HepG2 (cell line): ENCODE results near the gene ASB4. TPM values are rescaled to one million over a fixed set of nuclear protein-coding genes. Genes with fewer than 3 reads are reported as not detected.
A peak's percentile ranks its signal among the peaks of the same experiment; 100 is the strongest.

Experiments used
- ATAC-seq: fragments of 200-7000 bp; cut with Tn5 transposase; 3 replicates; pipeline ENCODE4 v1.9.1; 2020; ENCODE audit warnings: mild to moderate bottlenecking, moderate library complexity
- BruUV-seq: library from RNA; stranded (reverse); fragments of 400-500 nt; replicated peaks from 2 replicates; lab custom pipeline; 2021; lab: Mats Ljungman, UMichigan
- CTCF ChIA-PET: fragments of 300-600 bp; formaldehyde crosslinking; extraction: SDS; loops from one replicate; lab custom pipeline; 2021; ENCODE audit warnings: low total read pairs, inconsistent platforms, low intra/inter-chr PET ratio; lab: Yijun Ruan, JAX
- POLR2A ChIA-PET: fragments of 350-600 bp; sonication (Branson Sonifier 250); formaldehyde crosslinking; loops from one replicate; lab custom pipeline; 2020; ENCODE audit warnings: antibody characterized with exemption, inconsistent platforms; lab: Yijun Ruan, JAX
- DNase-seq: peaks from one replicate; pipeline ENCODE4 v3.0.0-alpha.2; 2015; ENCODE audit warnings: low spot score
- FAIRE-seq: peaks from 3 replicates; lab custom pipeline; 2011; peaks lifted over from hg19 to GRCh38; lab: Jason Lieb, UNC
- H2AFZ ChIP-seq: one replicate; pipeline ENCODE4 v1.6.1; 2011; ENCODE audit warnings: low read length, inconsistent platforms
- H3K27ac ChIP-seq: fragments of 300-600 bp; 3 replicates; pipeline ENCODE4 v1.8.0; 2011; ENCODE audit warnings: mixed run types, mild to moderate bottlenecking, mixed read lengths, low read length, inconsistent platforms; ENCODE audit not compliant: insufficient read depth; ENCODE audit errors: extremely low read length
- H3K27me3 ChIP-seq, 2 experiments: fragments of 200-600 bp in 1 of 2; 2 replicates in 1 of 2; 3 replicates in 1 of 2; pipeline versions ENCODE4 v1.6.0 to v1.8.0; 2011; ENCODE audit warnings: low read length in 2 of 2, mild to moderate bottlenecking in 2 of 2, moderate library complexity in 2 of 2, inconsistent platforms in 1 of 2; ENCODE audit not compliant: insufficient read depth in 2 of 2, control insufficient read depth in 1 of 2
- H3K36me3 ChIP-seq, 2 experiments: fragments of 200-600 bp in 1 of 2; replicated peaks in 1 of 2; 2 replicates in 1 of 2; 3 replicates in 1 of 2; pipeline versions ENCODE4 v1.5.1 to v1.8.0; 2011; ENCODE audit warnings: low read length in 2 of 2, inconsistent platforms in 1 of 2; ENCODE audit not compliant: insufficient read depth in 2 of 2, control insufficient read depth in 1 of 2
- H3K4me1 ChIP-seq: 2 replicates; pipeline ENCODE4 v1.5.1; 2012; ENCODE audit warnings: low read length, inconsistent platforms; ENCODE audit not compliant: insufficient read depth
- H3K4me2 ChIP-seq: 2 replicates; pipeline ENCODE4 v1.6.0; 2011; ENCODE audit warnings: low read depth, low read length, inconsistent platforms
- H3K4me3 ChIP-seq, 3 experiments: fragments of 200-600 bp in 1 of 3; sonication (generic), shearing (Covaris generic) in 1 of 3; replicated peaks in 1 of 3; 2 replicates each; pipeline ENCODE4 v1.5.1; 2011 to 2016; ENCODE audit warnings: low read length in 3 of 3, inconsistent platforms in 2 of 3, low read depth in 2 of 3, mild to moderate bottlenecking in 2 of 3, control low read depth in 1 of 3, mixed read lengths in 1 of 3; ENCODE audit not compliant: insufficient read depth in 1 of 3
- H3K79me2 ChIP-seq: one replicate; pipeline ENCODE4 v1.6.1; 2011; ENCODE audit warnings: low read length, inconsistent platforms; ENCODE audit not compliant: insufficient read depth
- H3K9ac ChIP-seq: 2 replicates; pipeline ENCODE4 v1.6.0; 2011; ENCODE audit warnings: mild to moderate bottlenecking, low read depth, low read length, inconsistent platforms; ENCODE audit not compliant: insufficient read depth
- H3K9me3 ChIP-seq: 2 replicates; pipeline ENCODE4 v1.5.1; 2012; ENCODE audit warnings: mild to moderate bottlenecking, low read length
- H4K20me1 ChIP-seq: 2 replicates; pipeline ENCODE4 v1.6.0; 2011; ENCODE audit warnings: inconsistent platforms, mild to moderate bottlenecking, low read length, moderate library complexity; ENCODE audit not compliant: insufficient read depth
- KDM5B ChIP-seq: sonication (generic); formaldehyde crosslinking; IDR thresholded peaks from 2 replicates; pipeline ENCODE4 v1.4.0; 2020; ENCODE audit warnings: missing genetic modification reagents, mild to moderate bottlenecking, borderline replicate concordance
- SAFB2 ChIP-seq: sonication (generic); formaldehyde crosslinking; IDR thresholded peaks from 2 replicates; pipeline ENCODE4 v1.5.1; 2020; ENCODE audit warnings: missing genetic modification reagents, low read depth, mild to moderate bottlenecking, borderline replicate concordance
- ZFAT ChIP-seq: sonication (generic); formaldehyde crosslinking; conservative IDR thresholded peaks from 2 replicates; pipeline ENCODE4 v1.8.1; 2023; ENCODE audit warnings: missing genetic modification reagents, inconsistent platforms
- ZNF629 ChIP-seq: sonication (generic); formaldehyde crosslinking; conservative IDR thresholded peaks from 2 replicates; pipeline ENCODE4 v1.5.0; 2020; ENCODE audit warnings: missing genetic modification reagents
- ZNF772 ChIP-seq: sonication (generic); formaldehyde crosslinking; IDR thresholded peaks from 2 replicates; pipeline ENCODE4 v1.5.0; 2020; ENCODE audit warnings: mild to moderate bottlenecking, missing genetic modification reagents
- WGBS: methylation state at CpG from one replicate; pipeline ENCODE4 v1.1.6; 2017; ENCODE audit warnings: low lambda C conversion rate; 5-methylcytosine and 5-hydroxymethylcytosine counted together
- in situ Hi-C: cut with HindIII; loops from 2 replicates; pipeline ENCODE4 v1.10.0; 2017; ENCODE audit warnings: low pct_unique_long_range_greater_than_20kb; ENCODE audit not compliant: extremely low pct_ligation_motif_present
- intact Hi-C: fragments of 100-400 bp; cut with micrococcal nuclease; formaldehyde crosslinking; loops from one replicate; pipeline ENCODE4 v1.10.0; 2022; ENCODE audit not compliant: unreplicated experiment
- polyA plus RNA-seq, 8 experiments: library from polyadenylated mRNA; depleted of rRNA in 3 of 8; stranded (reverse) in 7 of 8; unstranded in 1 of 8; fragments of >200 nt; fragmentation: Illumina TruSeq in 4 of 8; extraction: Trizol in 4 of 8; gene quantifications; 2 replicates each; pipeline versions ENCODE4 v1.2.1 to v1.2.3, GENCODE V29; 2011 to 2016; ENCODE audit warnings: low read depth in 4 of 8, missing spikeins in 1 of 8, mixed read lengths in 1 of 8; ENCODE audit not compliant: insufficient read depth in 1 of 8
- total RNA-seq, 5 experiments: library from RNA; depleted of rRNA; stranded (reverse); fragments of >200 nt; fragmentation: Illumina TruSeq; extraction: Trizol; gene quantifications; 2 replicates each; pipeline ENCODE4 v1.2.3, GENCODE V29; 2016; ENCODE audit warnings: low read depth in 1 of 5
- TF ChIP-seq, protein P1 (sequence below): sonication (generic); formaldehyde crosslinking; IDR thresholded peaks from 2 replicates; pipeline ENCODE4 v1.5.0; 2020; ENCODE audit warnings: mild to moderate bottlenecking, missing genetic modification reagents
- TF ChIP-seq, protein P2 (sequence below): IDR thresholded peaks from 2 replicates; pipeline ENCODE4 v1.4.0; 2020; ENCODE audit warnings: mild to moderate bottlenecking, missing genetic modification reagents
- TF ChIP-seq, protein P3 (sequence below), 2 experiments: IDR thresholded peaks; 2 replicates each; pipeline ENCODE4 v1.6.1; 2011 to 2012; ENCODE audit warnings: low read length in 2 of 2, borderline replicate concordance in 1 of 2, low read depth in 1 of 2, mild to moderate bottlenecking in 1 of 2, moderate library complexity in 1 of 2
- TF ChIP-seq, protein P4 (sequence below): sonication (generic); formaldehyde crosslinking; conservative IDR thresholded peaks from 2 replicates; pipeline ENCODE4 v1.4.0; 2020; ENCODE audit warnings: mild to moderate bottlenecking, missing genetic modification reagents, moderate library complexity

The ASB4 gene
- total and polyA plus RNA-seq, 2 of the 13 experiments (the other 11 are each of a cell fraction or from before 2014, with no cell fraction given): 1.1 to 4.0 TPM

DNA sequence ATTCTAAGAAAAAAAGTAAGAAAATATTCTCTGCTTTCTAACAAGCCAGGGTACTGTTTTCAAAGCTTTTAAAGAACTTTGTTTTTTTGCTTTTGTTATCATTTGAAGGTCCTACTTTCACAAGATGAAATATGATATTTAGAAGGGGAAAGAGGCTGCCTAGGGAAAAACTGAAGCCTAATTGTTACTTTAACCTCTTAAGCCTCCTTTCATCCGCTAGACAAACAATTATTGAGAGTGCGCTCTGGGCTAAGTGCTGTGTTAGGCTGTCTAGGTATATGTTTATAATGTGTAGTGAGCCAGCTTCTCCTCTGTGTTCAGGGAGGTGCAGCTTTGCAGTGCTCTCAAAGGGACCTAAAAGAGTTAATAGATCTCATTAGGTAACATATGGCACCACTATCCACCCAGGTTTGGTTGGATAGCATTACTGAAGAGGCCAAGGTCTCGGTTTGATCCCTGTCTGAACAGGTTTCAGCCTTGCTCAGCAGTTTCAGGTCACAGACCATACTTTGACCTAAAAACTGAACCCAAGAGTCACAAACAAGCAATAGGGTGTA, 92.6 kb downstream of the ASB4 start:
- BruUV-seq: no TSS peak
- no peak for FAIRE-seq
- 13% methylated on average over 3 of the region's 3 CpGs for WGBS
- ATAC-seq: peak; percentile 61
- peaks cover 7% of the 10 kb centered on the region; the same call in 1 of the 2 replicates for H3K4me1 ChIP-seq
- H3K9me3 ChIP-seq: no peaks in the 10 kb centered on the region
- H3K4me3 ChIP-seq: no peak overlapping the region
- ChIA-PET CTCF (no interaction called here), POLR2A (no interaction called here)
- H3K36me3 ChIP-seq: no peaks in the 10 kb centered on the region
- DNase-seq: no peak
- H3K27ac ChIP-seq: no peak overlapping the region
- H4K20me1 ChIP-seq: no peaks in the 10 kb centered on the region
- H3K27me3 ChIP-seq: peaks cover 0 to 5% of the 10 kb centered on the region in 2 experiments; a peak in 1 of 5 replicates
- in situ Hi-C loops (no loop called here), intact Hi-C loops (no loop called here)
- H3K4me2 ChIP-seq: no peak overlapping the region
- H2AFZ ChIP-seq: no peak overlapping the region
- H3K79me2 ChIP-seq: no peaks in the 10 kb centered on the region
- H3K9ac ChIP-seq: no peak overlapping the region
- no peak for TF ChIP-seq ZNF629
- TF ChIP-seq KDM5B (CRISPR knock-in tag): no peak
- TF ChIP-seq ZNF772 (CRISPR knock-in tag): no peak
- no peak for TF ChIP-seq ZFAT (CRISPR knock-in tag)
- TF ChIP-seq, protein P1, sequence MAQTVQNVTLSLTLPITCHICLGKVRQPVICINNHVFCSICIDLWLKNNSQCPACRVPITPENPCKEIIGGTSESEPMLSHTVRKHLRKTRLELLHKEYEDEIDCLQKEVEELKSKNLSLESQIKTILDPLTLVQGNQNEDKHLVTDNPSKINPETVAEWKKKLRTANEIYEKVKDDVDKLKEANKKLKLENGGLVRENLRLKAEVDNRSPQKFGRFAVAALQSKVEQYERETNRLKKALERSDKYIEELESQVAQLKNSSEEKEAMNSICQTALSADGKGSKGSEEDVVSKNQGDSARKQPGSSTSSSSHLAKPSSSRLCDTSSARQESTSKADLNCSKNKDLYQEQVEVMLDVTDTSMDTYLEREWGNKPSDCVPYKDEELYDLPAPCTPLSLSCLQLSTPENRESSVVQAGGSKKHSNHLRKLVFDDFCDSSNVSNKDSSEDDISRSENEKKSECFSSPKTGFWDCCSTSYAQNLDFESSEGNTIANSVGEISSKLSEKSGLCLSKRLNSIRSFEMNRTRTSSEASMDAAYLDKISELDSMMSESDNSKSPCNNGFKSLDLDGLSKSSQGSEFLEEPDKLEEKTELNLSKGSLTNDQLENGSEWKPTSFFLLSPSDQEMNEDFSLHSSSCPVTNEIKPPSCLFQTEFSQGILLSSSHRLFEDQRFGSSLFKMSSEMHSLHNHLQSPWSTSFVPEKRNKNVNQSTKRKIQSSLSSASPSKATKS: no peak
- TF ChIP-seq, protein P2, sequence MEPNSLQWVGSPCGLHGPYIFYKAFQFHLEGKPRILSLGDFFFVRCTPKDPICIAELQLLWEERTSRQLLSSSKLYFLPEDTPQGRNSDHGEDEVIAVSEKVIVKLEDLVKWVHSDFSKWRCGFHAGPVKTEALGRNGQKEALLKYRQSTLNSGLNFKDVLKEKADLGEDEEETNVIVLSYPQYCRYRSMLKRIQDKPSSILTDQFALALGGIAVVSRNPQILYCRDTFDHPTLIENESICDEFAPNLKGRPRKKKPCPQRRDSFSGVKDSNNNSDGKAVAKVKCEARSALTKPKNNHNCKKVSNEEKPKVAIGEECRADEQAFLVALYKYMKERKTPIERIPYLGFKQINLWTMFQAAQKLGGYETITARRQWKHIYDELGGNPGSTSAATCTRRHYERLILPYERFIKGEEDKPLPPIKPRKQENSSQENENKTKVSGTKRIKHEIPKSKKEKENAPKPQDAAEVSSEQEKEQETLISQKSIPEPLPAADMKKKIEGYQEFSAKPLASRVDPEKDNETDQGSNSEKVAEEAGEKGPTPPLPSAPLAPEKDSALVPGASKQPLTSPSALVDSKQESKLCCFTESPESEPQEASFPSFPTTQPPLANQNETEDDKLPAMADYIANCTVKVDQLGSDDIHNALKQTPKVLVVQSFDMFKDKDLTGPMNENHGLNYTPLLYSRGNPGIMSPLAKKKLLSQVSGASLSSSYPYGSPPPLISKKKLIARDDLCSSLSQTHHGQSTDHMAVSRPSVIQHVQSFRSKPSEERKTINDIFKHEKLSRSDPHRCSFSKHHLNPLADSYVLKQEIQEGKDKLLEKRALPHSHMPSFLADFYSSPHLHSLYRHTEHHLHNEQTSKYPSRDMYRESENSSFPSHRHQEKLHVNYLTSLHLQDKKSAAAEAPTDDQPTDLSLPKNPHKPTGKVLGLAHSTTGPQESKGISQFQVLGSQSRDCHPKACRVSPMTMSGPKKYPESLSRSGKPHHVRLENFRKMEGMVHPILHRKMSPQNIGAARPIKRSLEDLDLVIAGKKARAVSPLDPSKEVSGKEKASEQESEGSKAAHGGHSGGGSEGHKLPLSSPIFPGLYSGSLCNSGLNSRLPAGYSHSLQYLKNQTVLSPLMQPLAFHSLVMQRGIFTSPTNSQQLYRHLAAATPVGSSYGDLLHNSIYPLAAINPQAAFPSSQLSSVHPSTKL (CRISPR knock-in tag): 0 out of 2 replicates have a peak, but pooled peaks have one; percentile 6
- TF ChIP-seq, protein P3, sequence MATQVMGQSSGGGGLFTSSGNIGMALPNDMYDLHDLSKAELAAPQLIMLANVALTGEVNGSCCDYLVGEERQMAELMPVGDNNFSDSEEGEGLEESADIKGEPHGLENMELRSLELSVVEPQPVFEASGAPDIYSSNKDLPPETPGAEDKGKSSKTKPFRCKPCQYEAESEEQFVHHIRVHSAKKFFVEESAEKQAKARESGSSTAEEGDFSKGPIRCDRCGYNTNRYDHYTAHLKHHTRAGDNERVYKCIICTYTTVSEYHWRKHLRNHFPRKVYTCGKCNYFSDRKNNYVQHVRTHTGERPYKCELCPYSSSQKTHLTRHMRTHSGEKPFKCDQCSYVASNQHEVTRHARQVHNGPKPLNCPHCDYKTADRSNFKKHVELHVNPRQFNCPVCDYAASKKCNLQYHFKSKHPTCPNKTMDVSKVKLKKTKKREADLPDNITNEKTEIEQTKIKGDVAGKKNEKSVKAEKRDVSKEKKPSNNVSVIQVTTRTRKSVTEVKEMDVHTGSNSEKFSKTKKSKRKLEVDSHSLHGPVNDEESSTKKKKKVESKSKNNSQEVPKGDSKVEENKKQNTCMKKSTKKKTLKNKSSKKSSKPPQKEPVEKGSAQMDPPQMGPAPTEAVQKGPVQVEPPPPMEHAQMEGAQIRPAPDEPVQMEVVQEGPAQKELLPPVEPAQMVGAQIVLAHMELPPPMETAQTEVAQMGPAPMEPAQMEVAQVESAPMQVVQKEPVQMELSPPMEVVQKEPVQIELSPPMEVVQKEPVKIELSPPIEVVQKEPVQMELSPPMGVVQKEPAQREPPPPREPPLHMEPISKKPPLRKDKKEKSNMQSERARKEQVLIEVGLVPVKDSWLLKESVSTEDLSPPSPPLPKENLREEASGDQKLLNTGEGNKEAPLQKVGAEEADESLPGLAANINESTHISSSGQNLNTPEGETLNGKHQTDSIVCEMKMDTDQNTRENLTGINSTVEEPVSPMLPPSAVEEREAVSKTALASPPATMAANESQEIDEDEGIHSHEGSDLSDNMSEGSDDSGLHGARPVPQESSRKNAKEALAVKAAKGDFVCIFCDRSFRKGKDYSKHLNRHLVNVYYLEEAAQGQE (IDR thresholded peaks at IDR 0.05; ENCODE audit: borderline replicate concordance in 1 of 2, low read depth in 1 of 2, low read length in 2 of 2): no peak
- TF ChIP-seq, protein P4, sequence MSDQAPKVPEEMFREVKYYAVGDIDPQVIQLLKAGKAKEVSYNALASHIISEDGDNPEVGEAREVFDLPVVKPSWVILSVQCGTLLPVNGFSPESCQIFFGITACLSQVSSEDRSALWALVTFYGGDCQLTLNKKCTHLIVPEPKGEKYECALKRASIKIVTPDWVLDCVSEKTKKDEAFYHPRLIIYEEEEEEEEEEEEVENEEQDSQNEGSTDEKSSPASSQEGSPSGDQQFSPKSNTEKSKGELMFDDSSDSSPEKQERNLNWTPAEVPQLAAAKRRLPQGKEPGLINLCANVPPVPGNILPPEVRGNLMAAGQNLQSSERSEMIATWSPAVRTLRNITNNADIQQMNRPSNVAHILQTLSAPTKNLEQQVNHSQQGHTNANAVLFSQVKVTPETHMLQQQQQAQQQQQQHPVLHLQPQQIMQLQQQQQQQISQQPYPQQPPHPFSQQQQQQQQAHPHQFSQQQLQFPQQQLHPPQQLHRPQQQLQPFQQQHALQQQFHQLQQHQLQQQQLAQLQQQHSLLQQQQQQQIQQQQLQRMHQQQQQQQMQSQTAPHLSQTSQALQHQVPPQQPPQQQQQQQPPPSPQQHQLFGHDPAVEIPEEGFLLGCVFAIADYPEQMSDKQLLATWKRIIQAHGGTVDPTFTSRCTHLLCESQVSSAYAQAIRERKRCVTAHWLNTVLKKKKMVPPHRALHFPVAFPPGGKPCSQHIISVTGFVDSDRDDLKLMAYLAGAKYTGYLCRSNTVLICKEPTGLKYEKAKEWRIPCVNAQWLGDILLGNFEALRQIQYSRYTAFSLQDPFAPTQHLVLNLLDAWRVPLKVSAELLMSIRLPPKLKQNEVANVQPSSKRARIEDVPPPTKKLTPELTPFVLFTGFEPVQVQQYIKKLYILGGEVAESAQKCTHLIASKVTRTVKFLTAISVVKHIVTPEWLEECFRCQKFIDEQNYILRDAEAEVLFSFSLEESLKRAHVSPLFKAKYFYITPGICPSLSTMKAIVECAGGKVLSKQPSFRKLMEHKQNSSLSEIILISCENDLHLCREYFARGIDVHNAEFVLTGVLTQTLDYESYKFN (CRISPR knock-in tag): 0 out of 2 replicates have a peak, but pooled peaks have one; percentile 15
- TF ChIP-seq SAFB2 (CRISPR knock-in tag): no peak
